NB4 (cell line): ENCODE measurements around the gene INTS11.

Experiments
- CTCF ChIP-seq: IDR thresholded peaks from one replicate; pipeline ENCODE4 v1.5.1; 2012; ENCODE audit warnings: low read depth, low read length
- MAX ChIP-seq: IDR thresholded peaks from 2 replicates; pipeline ENCODE4 v1.6.1; 2011; ENCODE audit warnings: low read depth, low read length
- POLR2A ChIP-seq: IDR thresholded peaks from 2 replicates; pipeline ENCODE4 v1.6.1; 2011; ENCODE audit warnings: mild to moderate bottlenecking; ENCODE audit not compliant: insufficient read length; ENCODE audit errors: extremely low read depth

- TF ChIP-seq CTCF (no peak), POLR2A (no peak), MAX (no peak)
Measured at GRCh38 chr1:1320666-1321448, 3.6 kb downstream of the INTS11 start.
